GM12892 (cell line): Measurements from ENCODE around the gene CCDC81.

Experiments
- POLR2A ChIP-seq: IDR thresholded peaks from 2 replicates; pipeline ENCODE4 v1.6.1; 2011; ENCODE audit warnings: low read depth, low read length, control low read depth
- POLR2AphosphoS5 ChIP-seq: IDR thresholded peaks from 2 replicates; pipeline ENCODE4 v1.6.1; 2011; ENCODE audit warnings: low read depth, low read length, control low read depth
- TAF1 ChIP-seq: IDR thresholded peaks from 2 replicates; pipeline ENCODE4 v1.6.1; 2011; ENCODE audit warnings: low read depth, mild to moderate bottlenecking, control low read depth, low read length, borderline replicate concordance

DNA sequence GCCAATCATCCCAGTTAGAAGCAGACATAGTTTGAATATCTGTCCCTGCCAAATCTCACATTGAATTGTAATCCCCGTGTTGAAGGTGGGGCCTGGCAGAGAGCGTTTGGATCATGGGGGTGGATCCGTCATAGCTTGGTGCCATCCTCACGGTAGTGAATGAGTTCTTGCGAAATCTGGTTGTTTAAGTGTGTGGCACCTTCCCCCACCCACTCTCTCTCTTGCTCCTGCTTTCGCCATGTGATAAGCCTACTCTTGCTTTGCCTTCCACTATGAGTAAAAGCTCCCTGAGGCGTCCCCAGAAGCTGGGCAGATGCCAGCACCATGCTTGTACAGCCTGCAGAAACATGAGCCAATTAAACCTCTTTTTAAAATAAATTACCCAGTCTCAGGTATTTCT lies 5.0 kb upstream of the CCDC81 start:
- TF ChIP-seq POLR2A (no peak), POLR2AphosphoS5 (no peak), TAF1 (no peak)
